ENCODE data around the gene SP140.
"Not testable (repeated sequence)": the region's sequence is repeated elsewhere in the genome, so short reads cannot be mapped to it uniquely, and the experiment has no call there.

Gene SP140

GRCh38 chr2:230295192-230295591 lies 69.7 kb downstream of the SP140 start:
- DNase-seq: no peak
- TF ChIP-seq POLR2A (IDR thresholded peaks at IDR 0.05; ENCODE audit: low read length): no peak
- TF ChIP-seq GATA1 (IDR thresholded peaks at IDR 0.05; ENCODE audit: low read depth, low read length): no peak

DNA sequence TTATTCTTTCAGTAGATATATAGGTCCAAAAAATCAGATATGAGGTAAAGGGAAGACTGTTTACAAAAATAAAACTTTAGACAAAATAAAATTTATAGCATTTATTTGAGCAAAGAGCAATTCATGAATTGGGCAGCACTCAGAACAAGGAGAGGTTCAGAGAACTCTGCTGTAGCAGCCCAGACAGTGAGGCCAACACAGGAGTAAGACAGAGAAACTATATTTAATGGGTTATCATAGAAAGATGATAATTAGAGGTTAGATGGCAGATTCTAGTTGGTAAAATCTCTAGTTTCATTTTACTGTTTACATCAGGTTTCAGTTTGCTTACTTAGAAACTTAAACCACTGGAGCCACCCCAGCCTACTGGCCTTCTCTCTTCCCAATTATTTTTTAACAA lies 71.4 kb downstream of the SP140 start:
- TF ChIP-seq POLR2A (IDR thresholded peaks at IDR 0.05; ENCODE audit: low read length): no peak
- TF ChIP-seq GATA1 (IDR thresholded peaks at IDR 0.05; ENCODE audit: low read depth, low read length): no peak
- no peak for DNase-seq

- no peak for TF ChIP-seq GATA1 (IDR thresholded peaks at IDR 0.05; ENCODE audit: low read depth, low read length)
- no peak for TF ChIP-seq POLR2A (IDR thresholded peaks at IDR 0.05; ENCODE audit: low read length)
- DNase-seq: no peak
These were observed 74.1 kb downstream of the SP140 start for GRCh38 chr2:230299618-230300017.

DNA sequence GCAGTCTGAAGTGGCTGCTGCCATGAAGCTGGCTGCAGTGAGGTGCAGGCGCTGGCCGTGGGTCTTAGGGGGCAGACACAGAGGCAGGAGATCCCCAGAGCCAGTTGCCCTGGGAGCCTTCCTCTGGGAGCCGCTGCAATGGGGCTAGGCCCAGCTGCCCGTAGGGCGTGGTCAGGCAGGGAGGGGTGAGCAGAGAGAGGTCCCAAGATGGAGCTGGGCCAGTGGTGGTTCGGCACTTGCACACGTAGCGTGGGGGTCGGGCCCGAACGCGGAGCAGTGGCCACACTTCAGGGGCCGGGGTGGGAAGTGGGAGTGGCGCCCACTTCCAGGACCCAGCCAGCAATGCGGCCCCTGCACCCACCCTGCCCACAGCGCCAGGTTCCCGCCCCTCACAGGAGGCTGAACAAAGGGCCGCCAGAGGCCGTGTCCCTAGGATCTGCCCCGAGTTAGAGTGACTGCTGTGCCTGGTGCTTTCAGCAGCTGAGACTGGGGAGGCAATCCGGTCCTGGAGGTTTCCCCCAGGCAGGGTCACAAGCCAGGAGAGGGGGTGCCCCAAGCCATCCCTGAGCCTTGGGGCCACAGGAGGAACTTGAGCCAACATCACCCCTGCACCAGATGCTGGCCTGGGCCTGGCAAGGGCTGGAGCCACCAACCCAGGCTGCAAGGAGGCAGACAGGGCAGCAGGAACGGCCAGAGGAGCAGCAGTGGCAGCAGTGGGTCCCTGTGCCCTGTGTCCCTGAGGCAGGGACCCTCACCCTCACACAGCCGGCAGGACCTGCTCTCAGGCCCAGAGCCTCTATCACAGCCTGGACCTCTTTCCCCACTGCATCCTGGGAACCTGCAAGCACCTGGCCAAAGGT lies 80.1 kb downstream of the SP140 start:
- DNase-seq: no peak

GRCh38 chr2:230306474-230306873 lies 80.9 kb downstream of the SP140 start:
- TF ChIP-seq POLR2A (IDR thresholded peaks at IDR 0.05; ENCODE audit: low read length): no peak
- no peak for TF ChIP-seq GATA1 (IDR thresholded peaks at IDR 0.05; ENCODE audit: low read depth, low read length)
- DNase-seq: no peak

More for the DNA sequence above, 80.1 kb downstream of the SP140 start:
- no peak for TF ChIP-seq POLR2A (IDR thresholded peaks at IDR 0.05; ENCODE audit: low read length)
- no peak for TF ChIP-seq GATA1 (IDR thresholded peaks at IDR 0.05; ENCODE audit: low read depth, low read length)

DNA sequence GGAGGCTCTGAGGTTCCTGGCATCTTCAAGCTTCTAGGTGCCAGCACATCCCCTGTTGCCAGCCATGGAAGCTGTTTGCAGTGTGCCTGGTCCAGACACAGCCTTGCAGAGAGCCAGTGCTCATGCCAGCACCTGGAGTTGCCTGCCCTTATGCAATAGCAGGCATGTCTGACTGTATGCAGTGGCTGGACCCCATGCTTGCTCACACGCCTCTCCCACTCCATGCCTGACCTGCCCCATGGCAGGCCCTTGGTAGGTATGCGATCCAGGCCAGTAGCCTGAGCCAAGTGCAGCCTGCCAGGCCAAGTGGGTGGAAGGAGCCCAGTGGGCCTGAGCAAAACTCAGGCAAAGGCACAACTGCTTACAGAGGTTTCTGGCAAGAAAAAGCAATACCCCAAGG lies 81.9 kb downstream of the SP140 start:
- no peak for DNase-seq
- TF ChIP-seq POLR2A (IDR thresholded peaks at IDR 0.05; ENCODE audit: low read length) (no peak), GATA1 (IDR thresholded peaks at IDR 0.05; ENCODE audit: low read depth, low read length) (no peak)

- TF ChIP-seq GATA1 (IDR thresholded peaks at IDR 0.05; ENCODE audit: low read depth, low read length) (no peak), POLR2A (IDR thresholded peaks at IDR 0.05; ENCODE audit: low read length) (no peak)
- DNase-seq: no peak
These were observed 83.0 kb downstream of the SP140 start for GRCh38 chr2:230308402-230309000.

DNA sequence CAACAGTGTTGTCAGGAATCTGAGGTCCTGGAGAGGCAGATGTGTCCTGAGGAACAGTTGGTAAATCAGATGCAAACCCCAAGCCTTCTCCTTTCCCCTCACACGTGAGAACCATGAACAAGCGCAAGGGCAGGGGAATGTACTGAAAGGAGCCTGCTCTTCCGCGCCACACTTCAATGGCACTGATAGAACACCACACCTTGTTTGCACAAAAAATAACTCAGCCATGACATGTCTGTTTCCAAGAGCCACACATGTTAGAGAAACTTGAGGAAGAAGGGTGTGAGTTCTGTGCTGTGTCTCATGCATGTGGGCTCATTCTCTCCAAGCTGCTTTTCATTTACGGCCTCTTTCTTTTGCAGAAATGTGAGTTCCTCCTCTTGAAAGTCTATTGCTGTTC lies 85.3 kb downstream of the SP140 start:
- DNase-seq: not testable (repeated sequence)

GRCh38 chr2:230311634-230312033 lies 86.1 kb downstream of the SP140 start:
- not testable (repeated sequence) for DNase-seq

- TF ChIP-seq GATA1 (IDR thresholded peaks at IDR 0.05; ENCODE audit: low read depth, low read length) (no peak), POLR2A (IDR thresholded peaks at IDR 0.05; ENCODE audit: low read length) (no peak)
- DNase-seq: no peak
These were observed 87.1 kb downstream of the SP140 start for GRCh38 chr2:230312638-230313037.

GRCh38 chr2:230317366-230317765 lies 91.8 kb downstream of the SP140 start:
- no peak for DNase-seq
- no peak for TF ChIP-seq GATA1 (IDR thresholded peaks at IDR 0.05; ENCODE audit: low read depth, low read length)
- no peak for TF ChIP-seq POLR2A (IDR thresholded peaks at IDR 0.05; ENCODE audit: low read length)

- DNase-seq: no peak
- TF ChIP-seq POLR2A (IDR thresholded peaks at IDR 0.05; ENCODE audit: low read length) (no peak), GATA1 (IDR thresholded peaks at IDR 0.05; ENCODE audit: low read depth, low read length) (no peak)
These were observed 92.9 kb downstream of the SP140 start for GRCh38 chr2:230318190-230319121.

- DNase-seq: no peak
- TF ChIP-seq GATA1 (IDR thresholded peaks at IDR 0.05; ENCODE audit: low read depth, low read length) (no peak), POLR2A (IDR thresholded peaks at IDR 0.05; ENCODE audit: low read length) (no peak)
These were observed 93.8 kb downstream of the SP140 start for GRCh38 chr2:230319211-230319862.

DNA sequence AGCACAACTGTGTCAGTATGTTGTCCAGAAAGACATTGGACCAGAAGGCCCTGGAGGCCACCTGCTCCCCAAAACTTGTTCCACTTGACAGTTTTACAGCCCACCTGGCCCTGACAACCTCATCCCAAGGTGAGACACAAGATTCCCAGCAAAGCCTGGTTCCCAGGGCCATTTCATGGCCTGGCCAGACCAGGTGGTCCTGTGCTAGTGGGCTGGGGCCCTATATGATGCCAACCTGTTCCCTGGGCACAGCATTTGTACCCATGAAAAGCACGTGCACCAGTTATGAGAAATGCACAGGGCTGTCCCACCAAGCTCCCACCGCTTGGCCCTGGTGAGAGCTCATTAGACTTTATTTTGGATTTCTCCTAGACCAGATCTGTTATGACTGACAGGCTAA lies 95.5 kb downstream of the SP140 start:
- DNase-seq: no peak
- TF ChIP-seq POLR2A (IDR thresholded peaks at IDR 0.05; ENCODE audit: low read length): no peak
- TF ChIP-seq GATA1 (IDR thresholded peaks at IDR 0.05; ENCODE audit: low read depth, low read length): no peak

All from erythroblast (primary cell).